ENCODE data around the gene TRIM47.
"Not testable (repeated sequence)": the region's sequence is repeated elsewhere in the genome, so short reads cannot be mapped to it uniquely, and the experiment has no call there.

The TRIM47 gene

DNA sequence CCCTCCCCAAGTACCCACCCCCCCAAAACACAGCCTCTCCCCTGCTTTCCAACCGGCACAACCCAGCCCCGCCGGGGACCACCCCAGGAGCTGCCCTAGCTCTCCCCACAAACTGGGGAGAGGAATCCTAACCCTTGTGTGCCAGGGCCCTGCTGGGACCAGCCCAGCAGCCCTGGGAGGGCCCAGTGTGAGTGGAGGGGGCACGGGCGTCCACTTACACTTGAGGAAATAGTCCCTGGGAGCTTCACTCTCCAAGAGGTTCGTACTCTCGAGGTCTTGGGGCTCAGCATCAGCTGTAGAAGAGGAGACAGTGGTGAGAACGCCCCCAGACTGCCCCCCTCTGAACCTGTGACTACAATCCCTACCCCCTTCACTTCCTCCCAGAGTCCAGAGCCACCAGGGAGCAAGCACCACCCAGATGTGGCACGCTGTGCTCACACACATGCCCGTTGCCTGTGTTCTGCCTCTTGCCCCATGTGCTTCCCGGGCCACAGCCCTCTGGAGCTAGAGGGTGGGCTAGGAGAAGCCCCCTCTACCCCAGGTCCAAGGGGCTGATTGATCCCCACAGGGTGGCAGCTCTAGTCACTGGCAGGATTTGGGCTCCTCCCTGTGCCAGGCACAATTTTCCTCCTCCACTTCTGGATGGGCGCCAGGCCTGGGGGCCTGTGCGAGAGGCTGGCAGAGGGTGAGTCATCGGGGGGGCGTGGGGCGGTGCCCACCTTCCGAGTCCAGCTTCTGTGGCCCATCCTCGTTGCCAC is 3.0 kb downstream of the TRIM47 start:
- no peak overlapping the region for H3K27ac ChIP-seq (ENCODE audit: low read depth, low read length)
- no peak overlapping the region for H3K9ac ChIP-seq (ENCODE audit: low read depth, low read length)
- H3K4me3 ChIP-seq (ENCODE audit: low read depth, low read length): no peak overlapping the region

DNA sequence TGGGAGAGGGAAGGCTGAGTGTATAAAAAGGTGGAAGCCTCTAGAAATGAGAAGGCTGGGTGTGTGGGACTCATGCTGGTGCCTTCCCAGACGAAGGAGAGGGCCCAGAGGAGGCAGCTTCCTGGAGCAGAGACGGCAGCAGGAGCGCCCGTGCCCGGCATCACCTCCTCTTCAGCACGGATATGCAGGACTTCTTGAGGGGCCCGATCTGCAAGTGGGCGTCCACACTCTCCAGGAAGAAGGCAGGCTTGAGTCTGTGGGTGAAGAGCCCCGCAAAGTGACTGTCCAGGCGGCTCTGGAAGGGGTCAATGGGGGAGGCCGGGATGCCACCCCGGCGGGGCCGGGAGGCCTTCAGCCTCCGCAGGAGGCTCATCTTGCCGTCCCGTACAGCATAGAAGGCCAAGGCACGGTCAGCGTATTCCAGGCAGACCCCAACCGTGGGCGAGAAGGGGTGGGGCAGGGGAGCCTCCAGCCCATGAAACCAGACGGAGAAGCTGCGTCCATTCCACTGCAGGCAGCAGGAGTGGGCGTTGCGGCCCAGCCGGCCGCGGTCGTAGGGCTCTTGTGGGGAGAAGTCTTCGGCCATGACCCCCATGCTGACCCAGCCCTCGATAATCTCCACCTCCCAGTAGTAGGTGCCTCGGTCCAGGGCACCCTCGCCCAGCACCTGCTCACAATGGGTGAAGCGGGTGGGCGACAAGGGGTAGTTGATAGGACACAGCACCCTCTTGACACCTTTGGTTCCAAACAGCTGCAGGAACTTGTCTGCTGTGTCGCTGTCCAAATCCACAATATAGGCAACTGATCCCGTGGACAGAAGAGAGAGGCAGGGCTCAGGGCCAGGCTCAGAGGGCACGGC is 3.8 kb downstream of the TRIM47 start:
- Histone ChIP-seq H3K9me3 (ENCODE audit: control insufficient read depth, insufficient read depth, low read length) (no peaks in the 10 kb centered on the region), H3K4me3 (ENCODE audit: low read depth, low read length) (no peak overlapping the region), H3K9ac (ENCODE audit: low read depth, low read length) (no peak overlapping the region), H3K36me3 (ENCODE audit: control insufficient read depth, insufficient read depth, low read length) (no peaks in the 10 kb centered on the region), H3K4me1 (ENCODE audit: control insufficient read depth, insufficient read depth, low read length) (peaks cover 11% of the 10 kb centered on the region; the same call in 1 of the 2 replicates), H3K27ac (ENCODE audit: low read depth, low read length) (no peak overlapping the region), H3K27me3 (ENCODE audit: control insufficient read depth, insufficient read depth, low read length) (peaks cover 29% of the 10 kb centered on the region)

More for the DNA sequence above, 3.0 kb downstream of the TRIM47 start:
- Histone ChIP-seq H3K36me3 (ENCODE audit: control insufficient read depth, insufficient read depth, low read length) (no peaks in the 10 kb centered on the region), H3K9me3 (ENCODE audit: control insufficient read depth, insufficient read depth, low read length) (no peaks in the 10 kb centered on the region), H3K4me1 (ENCODE audit: control insufficient read depth, insufficient read depth, low read length) (peaks cover 11% of the 10 kb centered on the region; the same call in 1 of the 2 replicates), H3K27me3 (ENCODE audit: control insufficient read depth, insufficient read depth, low read length) (peaks cover 29% of the 10 kb centered on the region)

- no peak overlapping the region for H3K4me3 ChIP-seq (ENCODE audit: low read depth, low read length)
- peaks cover 21% of the 10 kb centered on the region for H3K27me3 ChIP-seq (ENCODE audit: control insufficient read depth, insufficient read depth, low read length)
- H3K4me1 ChIP-seq (ENCODE audit: control insufficient read depth, insufficient read depth, low read length): peaks cover 11% of the 10 kb centered on the region; the same call in 1 of the 2 replicates
- H3K9ac ChIP-seq (ENCODE audit: low read depth, low read length): no peak overlapping the region
- no peaks in the 10 kb centered on the region for H3K36me3 ChIP-seq (ENCODE audit: control insufficient read depth, insufficient read depth, low read length)
- no peak overlapping the region for H3K27ac ChIP-seq (ENCODE audit: low read depth, low read length)
- H3K9me3 ChIP-seq (ENCODE audit: control insufficient read depth, insufficient read depth, low read length): no peaks in the 10 kb centered on the region
Observed at GRCh38 chr17:75873587-75874322, 4.6 kb downstream of the TRIM47 start.

GRCh38 chr17:75872434-75873351 is 5.7 kb downstream of the TRIM47 start:
- Histone ChIP-seq H3K27me3 (ENCODE audit: control insufficient read depth, insufficient read depth, low read length) (peaks cover 12% of the 10 kb centered on the region), H3K4me3 (ENCODE audit: low read depth, low read length) (no peak overlapping the region), H3K9ac (ENCODE audit: low read depth, low read length) (no peak overlapping the region), H3K9me3 (ENCODE audit: control insufficient read depth, insufficient read depth, low read length) (no peaks in the 10 kb centered on the region), H3K27ac (ENCODE audit: low read depth, low read length) (no peak overlapping the region), H3K36me3 (ENCODE audit: control insufficient read depth, insufficient read depth, low read length) (no peaks in the 10 kb centered on the region), H3K4me1 (ENCODE audit: control insufficient read depth, insufficient read depth, low read length) (peaks cover 11% of the 10 kb centered on the region; the same call in 1 of the 2 replicates)

DNA sequence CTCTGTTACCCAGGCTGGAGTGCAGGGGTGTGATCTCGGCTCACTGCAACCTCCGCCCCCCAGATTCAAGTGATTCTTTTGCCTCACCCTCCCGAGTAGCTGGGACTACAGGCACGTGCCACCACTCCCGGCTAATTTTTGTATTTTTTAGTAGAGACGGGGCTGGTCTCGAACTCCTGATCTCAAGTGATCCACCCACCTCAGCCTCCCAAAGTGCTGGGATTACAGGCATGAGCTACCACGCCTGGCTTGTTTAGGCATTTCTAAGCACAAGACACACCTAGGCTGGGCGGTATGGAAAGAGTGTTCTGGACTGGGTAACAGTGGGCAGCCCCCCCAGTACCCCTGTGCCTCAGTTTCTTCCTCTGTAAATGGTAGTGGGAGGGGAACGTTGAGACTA is 8.2 kb downstream of the TRIM47 start:
- H3K4me1 ChIP-seq (ENCODE audit: control insufficient read depth, insufficient read depth, low read length); H3K27me3 ChIP-seq (ENCODE audit: control insufficient read depth, insufficient read depth, low read length); H3K36me3 ChIP-seq (ENCODE audit: control insufficient read depth, insufficient read depth, low read length); H3K9me3 ChIP-seq (ENCODE audit: control insufficient read depth, insufficient read depth, low read length); H3K4me3 ChIP-seq (ENCODE audit: low read depth, low read length); H3K27ac ChIP-seq (ENCODE audit: low read depth, low read length); H3K9ac ChIP-seq (ENCODE audit: low read depth, low read length): not testable (repeated sequence)

- H3K27me3 ChIP-seq (ENCODE audit: control insufficient read depth, insufficient read depth, low read length): no peaks in the 10 kb centered on the region
- H3K9me3 ChIP-seq (ENCODE audit: control insufficient read depth, insufficient read depth, low read length): no peaks in the 10 kb centered on the region
- H3K9ac ChIP-seq (ENCODE audit: low read depth, low read length): no peak overlapping the region
- no peaks in the 10 kb centered on the region for H3K4me1 ChIP-seq (ENCODE audit: control insufficient read depth, insufficient read depth, low read length)
- H3K27ac ChIP-seq (ENCODE audit: low read depth, low read length): no peak overlapping the region
- H3K4me3 ChIP-seq (ENCODE audit: low read depth, low read length): no peak overlapping the region
- no peaks in the 10 kb centered on the region for H3K36me3 ChIP-seq (ENCODE audit: control insufficient read depth, insufficient read depth, low read length)
Observed at GRCh38 chr17:75869282-75870141, 8.9 kb downstream of the TRIM47 start.

DNA sequence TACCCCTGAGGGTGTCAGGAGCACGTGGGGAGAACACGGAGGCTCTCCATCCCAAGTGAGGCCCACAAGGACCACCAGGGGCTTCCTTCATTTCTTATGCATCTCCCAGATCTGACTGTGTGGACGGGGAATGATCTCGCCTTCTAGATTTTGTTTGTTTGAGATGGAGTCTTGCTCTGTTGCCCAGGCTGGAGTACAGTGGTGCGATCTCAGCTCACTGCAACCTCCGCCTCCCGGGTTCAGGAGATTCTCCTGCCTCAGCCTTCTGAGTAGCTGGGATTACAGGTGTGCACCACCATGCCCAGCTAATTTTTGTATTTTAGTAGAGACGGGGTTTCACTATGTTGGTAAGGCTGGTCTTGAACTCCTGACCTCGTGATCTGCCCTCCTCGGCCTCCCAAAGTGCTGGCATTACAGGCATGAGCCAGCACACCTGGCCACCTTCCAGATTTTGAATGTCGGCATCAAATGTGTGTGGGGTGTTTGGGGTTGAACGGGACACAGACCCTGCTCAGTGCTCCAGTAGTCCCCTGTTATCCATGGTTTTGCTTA is 9.6 kb downstream of the TRIM47 start:
- not testable (repeated sequence) for H3K4me3 ChIP-seq (ENCODE audit: low read depth, low read length); H3K36me3 ChIP-seq (ENCODE audit: control insufficient read depth, insufficient read depth, low read length); H3K4me1 ChIP-seq (ENCODE audit: control insufficient read depth, insufficient read depth, low read length); H3K9me3 ChIP-seq (ENCODE audit: control insufficient read depth, insufficient read depth, low read length); H3K27me3 ChIP-seq (ENCODE audit: control insufficient read depth, insufficient read depth, low read length); H3K9ac ChIP-seq (ENCODE audit: low read depth, low read length); H3K27ac ChIP-seq (ENCODE audit: low read depth, low read length)

- not testable (repeated sequence) for H3K9ac ChIP-seq (ENCODE audit: low read depth, low read length); H3K4me1 ChIP-seq (ENCODE audit: control insufficient read depth, insufficient read depth, low read length)
Observed at GRCh38 chr17:75865404-75866188, 12.8 kb downstream of the TRIM47 start.

DNA sequence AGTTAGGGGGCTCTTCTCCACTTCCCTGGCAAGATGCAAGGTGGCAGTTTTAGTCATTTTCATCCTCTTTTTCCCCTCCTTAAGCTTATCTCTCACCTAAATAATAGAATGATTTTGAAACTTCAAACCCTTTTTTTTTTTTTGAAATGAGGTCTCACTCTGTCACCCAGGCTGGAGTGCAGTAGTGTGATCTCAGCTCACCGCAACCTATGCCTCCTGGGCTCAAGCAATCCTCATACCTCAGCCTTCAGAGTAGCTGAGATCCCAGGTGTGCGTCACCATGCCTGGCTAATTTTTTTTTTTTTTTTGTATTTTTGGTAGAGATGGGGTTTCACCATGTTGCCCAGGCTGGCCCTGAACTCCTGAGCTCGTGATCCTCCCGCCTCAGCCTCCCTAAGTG is 13.5 kb downstream of the TRIM47 start:
- H3K9me3 ChIP-seq (ENCODE audit: control insufficient read depth, insufficient read depth, low read length); H3K4me3 ChIP-seq (ENCODE audit: low read depth, low read length); H3K4me1 ChIP-seq (ENCODE audit: control insufficient read depth, insufficient read depth, low read length); H3K36me3 ChIP-seq (ENCODE audit: control insufficient read depth, insufficient read depth, low read length); H3K9ac ChIP-seq (ENCODE audit: low read depth, low read length); H3K27ac ChIP-seq (ENCODE audit: low read depth, low read length); H3K27me3 ChIP-seq (ENCODE audit: control insufficient read depth, insufficient read depth, low read length): not testable (repeated sequence)

More at GRCh38 chr17:75865404-75866188, 12.8 kb downstream of the TRIM47 start:
- not testable (repeated sequence) for H3K4me3 ChIP-seq (ENCODE audit: low read depth, low read length); H3K36me3 ChIP-seq (ENCODE audit: control insufficient read depth, insufficient read depth, low read length); H3K27ac ChIP-seq (ENCODE audit: low read depth, low read length); H3K27me3 ChIP-seq (ENCODE audit: control insufficient read depth, insufficient read depth, low read length); H3K9me3 ChIP-seq (ENCODE audit: control insufficient read depth, insufficient read depth, low read length)
